Measurements from ENCODE around the gene CELF1. TPM values are rescaled to one million over a fixed set of nuclear protein-coding genes. Genes with fewer than 3 reads are reported as not detected.
"Not testable (repeated sequence)": the region's sequence is repeated elsewhere in the genome, so short reads cannot be mapped to it uniquely, and the experiment has no call there.

CELF1 gene
- total RNA-seq, 2 experiments from 2014 or later: 104 to 111 TPM

DNA sequence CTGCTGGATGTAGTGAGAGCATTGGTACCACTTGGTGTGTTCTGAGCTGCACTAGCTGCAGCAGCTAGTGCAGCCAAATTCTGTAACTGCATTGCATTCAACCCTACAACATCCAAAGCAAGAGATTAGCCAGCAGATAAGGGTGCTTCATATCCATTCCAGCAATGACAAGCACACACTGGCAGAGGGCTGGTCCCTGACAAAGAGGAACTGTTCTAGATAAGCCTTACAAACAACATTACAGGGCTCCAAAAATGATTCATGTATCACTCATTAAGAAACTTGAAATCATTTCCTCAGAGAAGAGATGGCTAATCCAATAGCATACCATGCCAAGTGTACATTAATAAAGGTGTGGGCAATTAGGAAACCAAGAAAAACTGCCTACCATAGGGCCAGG is 75.6 kb downstream of the CELF1 start:
- H3K4me1 Mint-ChIP-seq (ENCODE audit: low read depth): no peaks in the 10 kb centered on the region
- ATAC-seq (no peak), DNase-seq (no peak)
- H3K27me3 Mint-ChIP-seq (ENCODE audit: low read depth): no peaks in the 10 kb centered on the region
- ChIA-PET CTCF (no interaction called here), POLR2A (no interaction called here)
- peaks cover 76% of the 10 kb centered on the region for H3K36me3 Mint-ChIP-seq (ENCODE audit: low read depth)
- H3K27ac Mint-ChIP-seq: no peak overlapping the region
- no peak overlapping the region for H3K4me3 Mint-ChIP-seq
- H3K9me3 Mint-ChIP-seq (ENCODE audit: insufficient read depth): no peaks in the 10 kb centered on the region

DNA sequence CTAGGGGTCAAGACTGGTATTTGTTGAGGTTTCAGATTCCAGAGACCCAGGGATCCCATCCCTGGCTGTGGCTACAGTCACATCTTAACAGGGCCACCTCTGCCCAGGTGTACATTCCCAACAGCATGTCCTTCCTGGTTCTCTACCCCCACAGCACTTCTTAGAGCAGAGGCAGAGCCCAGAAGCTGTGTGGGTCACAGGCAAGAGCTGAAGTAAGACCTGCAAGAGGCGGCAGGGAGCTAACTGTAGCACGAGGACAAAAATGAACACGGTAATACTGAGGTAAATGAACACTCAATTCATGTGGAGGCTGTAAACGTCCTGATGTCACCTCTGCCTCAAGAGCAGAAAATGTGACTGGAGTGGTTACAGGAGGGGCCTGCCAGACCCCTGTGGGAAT is 82.3 kb downstream of the CELF1 start:
- H3K27me3 Mint-ChIP-seq (ENCODE audit: low read depth): no peaks in the 10 kb centered on the region
- DNase-seq: no peak
- H3K27ac Mint-ChIP-seq: no peak overlapping the region
- H3K9me3 Mint-ChIP-seq (ENCODE audit: insufficient read depth): no peaks in the 10 kb centered on the region
- ChIA-PET POLR2A (interaction anchor here (0.6 kb wide), 1 partner anchor 49 kb away, joined by 3 read pairs; no protein-coding TSS in a partner anchor), CTCF (no interaction called here)
- ATAC-seq: no peak
- H3K36me3 Mint-ChIP-seq (ENCODE audit: low read depth): peaks cover 72% of the 10 kb centered on the region
- H3K4me1 Mint-ChIP-seq (ENCODE audit: low read depth): peaks cover 2% of the 10 kb centered on the region
- H3K4me3 Mint-ChIP-seq: no peak overlapping the region

DNA sequence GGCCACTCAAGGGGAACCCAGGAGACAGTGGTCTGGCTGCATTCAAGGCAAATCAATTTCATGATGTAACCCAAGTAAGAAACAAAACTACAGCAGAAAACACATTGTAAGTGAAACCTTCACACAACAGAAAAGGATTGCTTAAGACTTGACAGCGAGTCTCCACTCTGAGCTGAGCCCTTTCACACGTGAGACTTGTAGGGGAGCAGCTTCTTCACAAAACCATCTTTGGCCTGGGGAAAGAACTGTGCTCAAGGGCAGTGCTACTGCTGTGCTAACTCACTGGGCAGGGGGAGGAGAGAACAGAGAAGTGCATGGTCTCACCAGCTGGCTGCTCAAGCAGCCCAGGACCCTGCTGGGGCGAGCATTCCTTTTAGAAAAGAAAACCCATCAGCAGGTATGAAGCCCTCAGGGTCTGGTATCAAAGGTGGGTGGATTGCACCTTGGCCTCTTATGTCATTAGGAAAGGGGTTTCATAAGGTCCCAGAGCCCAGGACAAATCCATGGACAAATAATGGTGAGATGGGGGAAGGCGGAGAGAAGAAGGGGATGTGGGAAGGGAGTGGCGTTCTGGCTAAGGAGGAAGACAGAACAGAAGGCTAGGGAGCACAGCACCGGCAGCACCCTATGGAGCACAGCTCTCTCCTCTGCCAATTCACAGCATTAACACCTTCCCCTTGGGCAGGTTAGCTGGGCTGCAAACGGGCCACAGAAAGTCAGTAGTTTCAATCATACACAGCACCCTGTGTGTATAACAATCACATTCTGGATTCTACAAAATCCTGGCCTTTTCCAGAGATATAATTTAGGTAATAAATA is 83.4 kb downstream of the CELF1 start:
- DNase-seq: no peak
- Mint-ChIP-seq H3K27me3 (ENCODE audit: low read depth) (no peaks in the 10 kb centered on the region), H3K4me3 (no peak overlapping the region), H3K4me1 (ENCODE audit: low read depth) (peaks cover 2% of the 10 kb centered on the region), H3K9me3 (ENCODE audit: insufficient read depth) (no peaks in the 10 kb centered on the region), H3K36me3 (ENCODE audit: low read depth) (peaks cover 61% of the 10 kb centered on the region), H3K27ac (peak overlapping the region; percentile 31)
- CTCF ChIA-PET: no interaction called here
- POLR2A ChIA-PET: no interaction called here
- no peak for ATAC-seq

DNA sequence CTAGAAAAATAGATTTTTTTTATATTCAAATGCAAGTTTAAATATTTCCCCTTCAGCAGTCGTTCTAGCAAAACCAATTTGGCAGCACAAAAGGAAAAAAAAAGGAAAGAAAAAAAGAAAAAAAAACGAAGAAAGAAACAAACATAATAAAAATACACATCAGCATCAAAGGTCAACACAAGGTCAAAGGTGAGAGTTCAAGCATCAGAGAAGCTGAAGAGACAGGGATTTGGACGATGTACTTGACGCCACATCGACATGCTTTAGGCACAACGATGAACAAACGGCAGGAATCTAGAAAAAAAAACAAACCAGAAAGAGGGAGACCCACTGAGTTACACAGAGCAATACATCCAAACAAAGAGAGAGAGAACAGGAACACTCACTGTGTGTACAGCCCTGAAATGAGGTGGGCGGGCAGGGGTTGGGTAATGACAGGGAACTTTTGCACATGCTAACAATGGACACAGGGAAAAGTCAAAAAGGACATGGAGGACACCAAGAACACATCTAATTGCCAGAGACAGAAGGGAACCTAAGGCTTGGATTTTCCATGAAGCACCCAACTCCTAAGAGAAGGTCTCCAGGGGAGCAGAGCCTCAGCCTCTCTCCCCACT is 84.2 kb downstream of the CELF1 start:
- no peak for DNase-seq
- no peak for ATAC-seq
- POLR2A ChIA-PET: no interaction called here
- H3K4me1 Mint-ChIP-seq (ENCODE audit: low read depth): peaks cover 2% of the 10 kb centered on the region
- H3K36me3 Mint-ChIP-seq (ENCODE audit: low read depth): peaks cover 57% of the 10 kb centered on the region
- CTCF ChIA-PET: no interaction called here
- no peaks in the 10 kb centered on the region for H3K27me3 Mint-ChIP-seq (ENCODE audit: low read depth)
- no peaks in the 10 kb centered on the region for H3K9me3 Mint-ChIP-seq (ENCODE audit: insufficient read depth)
- H3K27ac Mint-ChIP-seq: no peak overlapping the region
- H3K4me3 Mint-ChIP-seq: no peak overlapping the region

DNA sequence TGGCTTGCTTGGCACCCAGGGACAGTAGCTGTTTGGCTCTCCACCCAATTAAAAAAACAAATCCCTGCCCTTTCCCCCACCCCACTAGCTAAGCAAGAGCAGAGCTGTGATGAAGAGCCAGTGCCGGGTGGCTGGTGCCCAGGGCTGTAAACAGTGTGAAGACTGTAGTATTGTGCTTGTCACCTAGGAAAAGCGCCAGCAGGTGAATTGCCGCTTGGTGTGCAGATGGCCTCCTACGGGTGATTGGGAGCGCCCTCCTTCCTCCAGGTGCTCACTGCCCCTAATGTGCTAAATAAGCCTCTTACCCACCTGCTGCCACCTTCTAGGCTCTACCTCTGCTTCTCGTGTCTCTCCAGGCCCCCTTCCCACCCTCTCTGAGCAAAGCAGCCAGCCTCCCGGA is 85.6 kb downstream of the CELF1 start:
- POLR2A ChIA-PET: no interaction called here
- DNase-seq (no peak), ATAC-seq (no peak)
- Mint-ChIP-seq H3K36me3 (ENCODE audit: low read depth) (peaks cover 49% of the 10 kb centered on the region), H3K27ac (no peak overlapping the region), H3K27me3 (ENCODE audit: low read depth) (no peaks in the 10 kb centered on the region), H3K9me3 (ENCODE audit: insufficient read depth) (no peaks in the 10 kb centered on the region), H3K4me1 (ENCODE audit: low read depth) (peaks cover 2% of the 10 kb centered on the region), H3K4me3 (no peak overlapping the region)
- CTCF ChIA-PET: no interaction called here

DNA sequence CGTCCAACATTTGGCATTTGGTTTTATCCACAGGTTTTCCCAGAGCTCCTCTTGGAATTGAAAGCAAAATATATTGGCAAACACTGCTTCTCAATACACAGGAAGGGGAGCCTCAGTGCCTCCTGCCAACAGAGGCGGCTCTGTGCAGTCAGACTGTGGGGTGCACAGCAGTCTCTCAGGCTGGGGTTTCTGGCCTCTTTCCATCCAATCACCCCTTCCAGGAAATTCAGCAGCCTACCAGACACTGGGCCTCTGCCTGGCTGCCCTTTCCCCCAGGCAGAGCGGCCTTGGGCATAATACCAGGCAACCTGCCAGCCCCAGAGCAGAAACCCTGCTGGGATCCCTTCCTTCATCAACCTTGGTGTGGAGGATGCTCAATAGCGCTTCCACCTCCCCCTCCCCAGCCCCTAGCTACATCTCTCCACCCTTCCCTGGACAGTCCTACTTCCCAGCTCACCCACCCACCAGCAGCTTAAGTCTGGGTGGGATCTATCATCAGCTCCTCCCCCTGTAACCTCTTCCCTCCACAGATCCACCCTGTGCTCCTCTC is 86.2 kb downstream of the CELF1 start:
- Mint-ChIP-seq H3K9me3 (ENCODE audit: insufficient read depth) (no peaks in the 10 kb centered on the region), H3K27me3 (ENCODE audit: low read depth) (no peaks in the 10 kb centered on the region), H3K27ac (no peak overlapping the region), H3K4me1 (ENCODE audit: low read depth) (peaks cover 2% of the 10 kb centered on the region), H3K4me3 (no peak overlapping the region), H3K36me3 (ENCODE audit: low read depth) (peaks cover 46% of the 10 kb centered on the region)
- ATAC-seq (no peak), DNase-seq (no peak)
- ChIA-PET CTCF (interaction anchor here (1.0 to 1.3 kb wide), 2 partner anchors 12 to 93 kb away, joined by 3 to 4 read pairs; no protein-coding TSS in a partner anchor), POLR2A (interaction anchor here (0.7 kb wide), 1 partner anchor 12 kb away, joined by 3 read pairs; no protein-coding TSS in a partner anchor)

DNA sequence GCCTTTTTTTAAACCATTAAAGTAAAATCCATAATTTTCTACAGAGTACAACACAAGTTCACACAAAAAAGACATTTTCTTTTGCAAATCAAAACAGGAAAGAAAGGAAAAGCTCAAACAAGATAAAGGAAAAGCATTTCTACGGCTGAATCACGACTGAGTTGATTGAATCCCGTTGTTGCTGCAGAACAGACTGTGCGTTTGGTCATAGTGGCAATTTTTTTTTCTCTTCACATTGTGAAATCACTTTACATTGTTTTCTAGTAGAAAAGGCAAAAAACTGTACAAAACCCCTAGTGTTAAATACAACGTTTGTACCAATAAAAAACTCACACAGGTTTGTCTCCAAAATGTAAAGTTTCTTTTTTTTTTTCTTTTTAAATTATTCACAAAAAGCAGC is 86.7 kb downstream of the CELF1 start:
- ChIA-PET CTCF (interaction anchor here (1.0 to 1.3 kb wide), 2 partner anchors 12 to 92 kb away, joined by 3 to 4 read pairs; no protein-coding TSS in a partner anchor), POLR2A (interaction anchor here (0.7 kb wide), 1 partner anchor 12 kb away, joined by 3 read pairs; no protein-coding TSS in a partner anchor)
- Mint-ChIP-seq H3K9me3 (ENCODE audit: insufficient read depth) (no peaks in the 10 kb centered on the region), H3K4me3 (no peak overlapping the region), H3K4me1 (ENCODE audit: low read depth) (peaks cover 2% of the 10 kb centered on the region), H3K27ac (no peak overlapping the region), H3K36me3 (ENCODE audit: low read depth) (peaks cover 41% of the 10 kb centered on the region), H3K27me3 (ENCODE audit: low read depth) (no peaks in the 10 kb centered on the region)
- ATAC-seq (no peak), DNase-seq (no peak)

DNA sequence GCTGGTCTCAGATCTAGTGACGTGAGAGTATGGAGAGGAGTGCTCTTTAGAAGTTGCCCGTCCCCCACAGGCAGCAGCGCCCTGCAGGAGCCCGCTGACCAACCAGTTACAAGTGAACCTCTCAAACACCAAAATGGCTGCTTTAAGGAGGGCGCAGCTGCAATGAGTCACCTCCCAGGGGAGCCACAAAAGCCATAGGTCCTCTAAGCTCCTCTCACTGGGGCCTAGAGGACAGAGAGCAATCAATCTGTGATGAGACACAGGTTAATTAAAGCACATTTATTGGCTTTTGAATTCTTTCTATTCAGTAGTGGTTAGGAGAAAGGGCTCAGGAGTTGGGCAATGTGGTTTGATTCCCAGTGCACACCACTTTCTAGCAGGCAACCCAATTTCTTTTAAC is 88.4 kb downstream of the CELF1 start:
- Mint-ChIP-seq H3K27me3 (ENCODE audit: low read depth) (no peaks in the 10 kb centered on the region), H3K27ac (no peak overlapping the region), H3K9me3 (ENCODE audit: insufficient read depth) (no peaks in the 10 kb centered on the region), H3K4me3 (no peak overlapping the region), H3K4me1 (ENCODE audit: low read depth) (peaks cover 2% of the 10 kb centered on the region), H3K36me3 (ENCODE audit: low read depth) (peaks cover 31% of the 10 kb centered on the region)
- POLR2A ChIA-PET: no interaction called here
- CTCF ChIA-PET: no interaction called here
- no peak for ATAC-seq
- DNase-seq: no peak

DNA sequence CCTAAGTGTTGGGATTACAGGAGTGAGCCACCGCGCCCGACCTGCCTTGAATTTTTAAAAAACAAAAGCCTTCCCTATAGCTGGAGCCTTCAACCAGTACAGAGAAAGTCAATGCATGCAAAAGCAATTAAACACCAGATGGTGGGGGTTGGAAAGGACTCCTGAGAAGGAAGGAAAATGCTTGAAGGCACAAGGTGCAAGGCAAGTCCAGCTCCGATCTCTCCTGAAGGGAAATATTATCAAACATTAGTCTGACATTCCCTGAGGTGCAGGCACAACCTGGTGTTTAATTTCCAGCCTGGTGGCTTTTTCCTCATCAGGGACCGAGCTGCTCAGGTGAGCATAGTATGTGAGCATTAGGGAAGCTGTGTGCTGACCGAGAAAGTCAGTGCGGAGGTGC is 91.1 kb downstream of the CELF1 start:
- ChIA-PET POLR2A (interaction anchor here (1.2 kb wide), 1 partner anchor 13 kb away, joined by 3 read pairs; the partner anchor contains the start of gene RAPSN), CTCF (no interaction called here)
- H3K9me3 Mint-ChIP-seq (ENCODE audit: insufficient read depth): no peaks in the 10 kb centered on the region
- no peak overlapping the region for H3K27ac Mint-ChIP-seq
- H3K27me3 Mint-ChIP-seq (ENCODE audit: low read depth): no peaks in the 10 kb centered on the region
- H3K4me1 Mint-ChIP-seq (ENCODE audit: low read depth): no peaks in the 10 kb centered on the region
- no peak overlapping the region for H3K4me3 Mint-ChIP-seq
- peaks cover 15% of the 10 kb centered on the region for H3K36me3 Mint-ChIP-seq (ENCODE audit: low read depth)
- no peak for ATAC-seq
- no peak for DNase-seq

DNA sequence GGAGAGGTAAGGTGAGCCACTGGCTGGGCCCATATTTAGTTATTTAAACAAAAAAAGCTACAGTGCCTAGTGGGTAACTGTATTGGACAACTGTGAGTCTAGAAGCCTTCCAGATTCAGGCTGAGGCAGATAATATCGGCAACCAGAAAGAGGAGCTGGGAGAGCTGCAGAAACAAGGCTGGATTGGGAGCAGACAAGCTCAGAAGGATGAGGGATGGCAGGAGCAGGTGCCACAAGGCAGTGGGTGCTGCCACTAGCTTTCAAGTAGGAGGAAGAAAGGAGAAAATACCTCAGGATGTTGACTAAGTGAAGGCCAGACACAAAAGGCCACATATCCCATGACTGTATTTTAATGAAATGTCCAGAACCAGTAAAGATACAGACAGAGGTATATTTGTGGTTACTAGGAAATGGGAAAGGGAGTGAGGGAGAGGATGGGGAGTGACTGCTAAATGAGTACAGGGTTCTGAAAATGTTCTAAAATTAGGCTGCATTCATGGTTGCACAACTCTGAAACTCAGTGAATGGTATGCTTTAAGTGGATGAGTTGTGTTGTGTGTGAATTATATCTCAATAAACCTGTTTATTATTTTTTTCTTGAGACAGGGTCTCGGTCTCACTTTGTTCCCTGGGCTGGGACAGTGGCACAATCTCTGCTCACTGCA is 92.2 kb downstream of the CELF1 start:
- no peak overlapping the region for H3K27ac Mint-ChIP-seq
- no peak overlapping the region for H3K4me3 Mint-ChIP-seq
- H3K27me3 Mint-ChIP-seq (ENCODE audit: low read depth): no peaks in the 10 kb centered on the region
- H3K9me3 Mint-ChIP-seq (ENCODE audit: insufficient read depth): no peaks in the 10 kb centered on the region
- DNase-seq (no peak), ATAC-seq (no peak)
- peaks cover 15% of the 10 kb centered on the region for H3K36me3 Mint-ChIP-seq (ENCODE audit: low read depth)
- no peaks in the 10 kb centered on the region for H3K4me1 Mint-ChIP-seq (ENCODE audit: low read depth)
- ChIA-PET POLR2A (no interaction called here), CTCF (interaction anchor here (0.9 kb wide), 1 partner anchor 87 kb away, joined by 5 read pairs; no protein-coding TSS in a partner anchor)

DNA sequence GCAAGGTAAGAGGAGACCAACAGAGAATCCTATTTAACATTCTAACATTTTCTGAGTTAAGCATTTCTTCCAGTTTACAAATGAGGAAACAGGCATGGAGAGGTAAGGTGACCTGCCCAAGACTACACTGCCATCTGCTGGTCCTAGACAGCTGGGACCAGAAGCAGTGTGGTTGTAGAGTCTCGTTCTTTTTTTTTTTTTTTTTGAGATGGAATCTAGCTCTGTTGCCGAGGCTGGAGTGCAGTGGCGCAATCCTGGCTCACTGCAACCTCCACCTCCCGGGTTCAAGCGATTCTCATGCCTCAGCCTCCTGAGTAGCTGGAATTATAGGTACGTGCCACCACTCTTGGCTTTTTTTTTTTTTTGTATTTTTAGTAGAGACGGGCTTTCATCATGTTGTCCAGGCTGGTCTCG is 98.7 kb downstream of the CELF1 start:
- DNase-seq (peak; percentile 82), ATAC-seq (peak; percentile 88)
- not testable (repeated sequence) for H3K4me1 Mint-ChIP-seq (ENCODE audit: low read depth); H3K27ac Mint-ChIP-seq; H3K36me3 Mint-ChIP-seq (ENCODE audit: low read depth); H3K27me3 Mint-ChIP-seq (ENCODE audit: low read depth); H3K4me3 Mint-ChIP-seq; H3K9me3 Mint-ChIP-seq (ENCODE audit: insufficient read depth)
- ChIA-PET CTCF (interaction anchor here (0.6 to 4.4 kb wide), 19 partner anchors 9 to 277 kb away, joined by 3 to 25 read pairs (median 4); partner anchors contain the start of genes ARFGAP2, DDB2 and PSMC3), POLR2A (interaction anchor here (0.6 to 1.0 kb wide), 2 partner anchors 9 to 12 kb away, joined by 3 to 4 read pairs; no protein-coding TSS in a partner anchor)
